Renal cortical epithelial cell (primary cell): ENCODE data around the gene C10orf90. TPM values are rescaled to one million over a fixed set of nuclear protein-coding genes. Genes with fewer than 3 reads are reported as not detected.

Experiments
- DNase-seq: peaks from one replicate; pipeline ENCODE4 v3.0.0-alpha.2; 2011; ENCODE audit warnings: low read depth
- total RNA-seq: library from RNA; depleted of rRNA; stranded (reverse); fragments of >200 nt; gene quantifications from 2 replicates; pipeline ENCODE4 v1.2.3, GENCODE V29; 2014

C10orf90 gene
- total RNA-seq, 1 donor from 2014 or later = not detected

DNA sequence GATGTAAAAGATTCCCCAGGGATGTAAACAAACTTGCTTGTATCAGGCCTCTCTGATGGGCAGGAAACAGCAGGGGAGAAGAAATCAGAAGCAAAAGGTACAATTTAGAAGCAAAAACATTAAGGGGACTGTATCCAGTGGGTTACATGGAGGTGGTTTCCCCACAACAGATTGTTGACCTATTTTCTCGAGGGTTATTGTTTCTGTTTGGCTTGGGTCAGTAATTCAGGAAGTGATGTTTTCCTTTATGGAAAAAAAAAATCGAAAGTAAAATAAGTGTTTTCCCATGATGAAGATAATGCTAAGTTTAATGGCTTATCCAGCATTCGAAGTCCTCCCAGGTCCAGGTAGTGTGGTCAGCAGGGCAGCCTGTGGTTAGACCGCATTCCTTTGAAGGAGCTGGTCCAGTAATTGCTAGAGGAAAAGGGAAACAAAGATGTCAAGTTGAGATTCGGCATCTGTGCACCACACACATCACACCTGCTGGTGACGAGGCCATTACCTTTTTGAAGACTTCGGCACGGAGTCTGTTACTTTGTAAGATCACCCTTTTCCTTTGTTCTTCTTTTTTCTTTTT lies 244.9 kb downstream of the C10orf90 start:
- DNase-seq = peak; percentile 81

DNA sequence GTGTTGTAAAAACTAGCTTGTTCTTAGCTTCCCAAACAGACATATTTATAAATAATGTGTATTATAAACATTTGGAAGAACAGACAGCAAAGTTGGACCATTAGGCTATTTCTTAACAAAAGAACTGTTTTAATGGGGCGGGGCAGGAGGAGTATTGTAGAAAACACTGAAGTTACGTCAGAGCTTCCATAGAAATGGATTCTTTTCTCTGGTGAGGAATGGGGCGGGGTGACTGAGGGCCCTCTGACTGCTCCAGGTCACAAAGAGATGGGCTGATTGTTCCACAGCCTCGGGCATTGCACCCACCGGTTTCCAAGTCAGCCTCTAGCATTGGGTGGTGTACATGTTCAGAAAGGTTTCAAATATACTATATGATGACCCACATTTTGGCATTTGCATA lies 245.5 kb downstream of the C10orf90 start:
- peak; percentile 12 for DNase-seq

DNA sequence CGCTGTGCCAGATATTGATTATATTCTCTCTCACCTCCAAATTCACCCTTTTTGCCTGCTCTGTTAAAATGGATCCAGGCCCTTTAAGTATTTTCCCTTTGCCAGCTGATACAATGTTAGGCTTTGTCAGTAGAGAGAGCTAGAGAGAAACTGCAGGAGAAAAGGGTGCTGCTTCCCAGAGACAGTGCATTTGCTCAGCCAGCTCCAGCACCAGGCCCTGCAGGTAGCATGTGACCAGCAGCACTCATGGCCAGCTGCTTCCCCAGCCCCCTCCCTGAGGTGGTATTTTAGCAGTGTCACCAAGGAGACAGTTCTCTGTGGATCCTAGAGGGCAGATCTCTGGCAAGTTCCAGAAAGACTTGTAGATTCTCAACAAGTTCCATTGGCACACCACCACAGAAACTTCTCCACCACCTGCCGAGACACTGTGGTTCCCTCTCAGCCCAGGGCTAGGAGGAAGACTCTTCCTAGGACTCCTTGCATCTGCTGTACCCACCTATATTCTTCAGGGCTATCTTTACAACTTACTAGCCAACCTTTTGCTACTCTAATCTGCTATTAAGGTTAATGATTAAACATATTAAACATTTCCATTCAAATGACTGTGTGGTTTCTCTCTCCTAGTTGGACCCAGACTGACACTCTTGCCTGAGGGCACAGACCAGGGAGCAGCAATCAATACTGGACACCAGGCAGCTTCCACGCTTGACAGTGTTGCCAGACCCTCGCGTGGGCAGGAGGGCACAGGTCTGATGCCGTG lies 246.6 kb downstream of the C10orf90 start:
- peak; percentile 73 for DNase-seq

DNA sequence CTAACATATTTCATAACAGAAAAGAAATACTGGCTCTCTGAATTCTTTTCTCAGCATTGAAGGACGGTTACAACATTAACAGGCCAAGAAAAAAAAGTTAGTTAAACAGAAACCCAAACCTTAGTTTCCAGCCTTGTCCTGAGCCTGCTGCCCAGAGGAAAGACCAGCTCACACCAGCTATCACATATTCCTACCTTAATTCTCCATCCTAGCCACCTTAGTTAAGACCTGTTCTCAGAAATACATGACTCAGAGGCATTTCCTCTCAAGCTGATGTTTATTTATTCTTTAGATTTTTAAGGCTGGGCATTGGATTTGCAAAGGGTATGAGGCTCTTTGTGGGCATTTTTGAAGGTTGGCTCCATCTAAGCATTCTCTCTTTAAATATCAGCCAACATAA lies 247.9 kb downstream of the C10orf90 start:
- DNase-seq = peak; percentile 90

DNA sequence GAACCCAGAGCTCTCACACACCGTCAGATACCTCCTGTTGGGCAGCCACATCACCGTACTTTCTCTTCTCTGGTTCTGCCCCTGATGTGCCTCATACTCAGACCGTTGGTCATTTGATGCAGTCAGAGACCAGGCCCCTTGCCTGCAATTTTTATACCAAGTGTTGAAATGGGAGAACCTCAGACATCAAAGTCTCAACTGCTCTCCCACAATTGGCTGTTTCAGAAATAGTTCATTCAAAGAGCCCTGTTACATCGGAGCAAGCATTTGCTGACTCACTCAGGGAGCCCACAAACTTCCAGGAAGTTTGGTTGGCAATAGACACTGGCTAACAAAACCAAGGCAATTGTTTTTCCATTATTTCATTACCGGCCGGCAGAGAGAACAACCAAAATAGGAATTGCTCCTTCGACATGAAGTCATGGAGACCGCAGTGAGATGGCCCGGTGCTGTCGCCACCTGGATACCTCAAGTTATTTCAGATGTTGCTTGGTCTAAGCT lies 248.7 kb downstream of the C10orf90 start:
- peak; percentile 98 for DNase-seq

DNA sequence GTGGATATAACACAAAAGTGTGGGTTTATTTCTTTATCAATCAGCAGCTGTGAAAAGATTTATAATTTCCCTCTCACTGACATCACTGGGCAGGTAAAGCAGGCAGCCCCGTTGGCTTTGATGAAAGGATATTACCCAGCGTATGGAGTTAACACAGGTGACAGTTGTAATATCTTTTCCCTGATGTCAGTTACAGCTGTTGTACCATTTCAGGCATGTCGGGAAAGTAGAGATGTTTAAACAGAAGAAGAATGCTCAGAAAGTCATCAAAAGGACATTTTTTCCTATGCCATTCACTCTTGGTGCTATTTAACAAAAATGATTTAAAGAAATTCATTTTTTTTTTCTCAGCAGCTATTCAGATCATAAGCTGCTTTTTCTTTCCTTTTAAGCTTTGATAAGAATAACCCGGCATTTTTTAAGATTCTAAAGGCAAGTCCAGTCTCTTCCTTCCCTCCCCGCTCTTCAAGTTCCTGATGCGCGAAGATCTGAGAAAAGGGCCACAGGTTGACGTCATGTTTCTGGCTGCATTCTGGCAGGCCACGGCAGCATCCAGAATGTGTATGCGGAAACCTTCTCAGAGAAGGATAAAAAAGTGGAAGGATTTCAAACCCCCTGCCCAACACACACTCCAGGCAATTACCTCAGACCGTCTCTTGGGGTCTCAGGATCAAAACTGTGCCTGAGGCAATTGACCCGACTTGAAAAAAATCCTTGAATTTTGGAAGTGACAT lies 249.8 kb downstream of the C10orf90 start:
- no peak for DNase-seq

DNA sequence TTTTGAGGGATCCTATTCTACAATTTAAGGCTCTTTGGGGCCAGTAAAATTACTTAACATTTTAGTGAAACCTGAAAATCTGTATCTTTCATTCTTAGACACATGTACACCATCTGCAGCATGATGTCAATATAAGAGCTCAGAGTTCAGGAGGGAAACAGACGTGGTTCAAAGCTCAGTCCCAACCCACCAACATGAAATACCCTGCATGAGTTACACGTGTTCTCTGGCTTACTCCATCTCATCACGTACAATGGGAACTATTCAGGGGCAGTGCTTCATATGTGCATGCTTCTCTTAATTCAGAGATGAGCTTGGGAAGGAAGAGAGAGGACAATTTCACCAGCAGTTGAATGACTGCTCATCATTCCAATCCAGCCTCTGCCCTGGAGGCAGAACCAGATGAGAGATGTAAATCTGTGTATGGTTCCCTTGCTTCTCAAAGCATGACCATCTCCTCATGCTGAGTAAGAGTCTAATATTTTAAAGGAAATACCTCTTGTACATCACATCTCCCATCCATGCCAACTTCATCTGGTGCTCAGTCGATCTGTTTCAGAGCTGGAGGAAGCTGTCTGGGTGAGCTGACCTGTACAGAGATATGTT lies 253.2 kb downstream of the C10orf90 start:
- DNase-seq = no peak

DNA sequence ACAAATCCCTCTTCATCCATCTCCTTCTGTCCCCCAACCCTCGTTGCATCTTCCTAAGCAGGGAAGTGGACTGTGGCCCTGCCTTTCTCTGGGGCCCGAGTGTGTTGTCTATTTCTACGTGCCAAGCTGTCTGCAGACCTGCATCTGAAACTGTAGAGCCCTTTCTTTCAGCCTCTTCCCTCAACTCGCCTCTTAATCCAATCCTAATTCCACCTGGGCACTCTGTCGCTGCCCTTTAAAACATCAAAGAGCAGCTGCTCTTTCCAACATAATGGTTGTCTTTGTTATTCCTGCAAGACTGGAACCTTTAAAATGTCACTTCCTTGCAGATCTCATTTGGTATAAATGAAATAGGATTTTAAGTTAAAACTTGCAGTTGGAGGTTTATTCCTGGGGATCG lies 260.7 kb downstream of the C10orf90 start:
- DNase-seq = no peak

DNA sequence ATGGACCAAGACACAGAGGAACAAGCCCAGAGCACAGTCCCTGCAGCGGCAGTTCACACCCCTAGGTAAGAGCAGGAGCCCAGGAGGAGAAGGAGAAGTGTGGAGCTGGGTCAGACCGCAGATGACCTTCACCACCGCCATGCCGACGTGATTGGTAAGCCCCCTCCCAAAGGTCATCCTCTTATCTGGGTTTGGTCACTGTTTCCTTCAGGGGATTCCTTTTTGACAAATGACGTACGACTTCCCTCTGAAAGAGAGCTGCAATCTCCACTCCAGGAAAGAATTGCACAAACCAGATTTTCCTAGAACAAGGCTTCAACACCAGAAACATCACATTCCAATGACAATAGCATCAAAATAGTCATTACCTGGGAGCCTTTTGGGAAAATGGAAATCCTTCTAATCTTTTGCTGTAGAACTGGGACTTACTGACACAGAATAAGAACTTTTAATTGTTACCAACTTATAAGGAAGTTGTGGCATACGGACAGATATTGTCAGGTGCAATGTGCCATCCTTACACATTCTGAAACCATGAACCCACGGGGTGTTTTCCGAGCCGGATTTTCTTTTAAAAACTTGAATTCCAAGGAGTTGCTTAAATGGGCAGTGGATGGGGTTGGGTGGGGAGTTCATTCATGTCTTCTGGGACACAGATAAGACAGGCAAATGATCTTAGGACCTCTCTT lies 261.4 kb downstream of the C10orf90 start:
- no peak for DNase-seq

DNA sequence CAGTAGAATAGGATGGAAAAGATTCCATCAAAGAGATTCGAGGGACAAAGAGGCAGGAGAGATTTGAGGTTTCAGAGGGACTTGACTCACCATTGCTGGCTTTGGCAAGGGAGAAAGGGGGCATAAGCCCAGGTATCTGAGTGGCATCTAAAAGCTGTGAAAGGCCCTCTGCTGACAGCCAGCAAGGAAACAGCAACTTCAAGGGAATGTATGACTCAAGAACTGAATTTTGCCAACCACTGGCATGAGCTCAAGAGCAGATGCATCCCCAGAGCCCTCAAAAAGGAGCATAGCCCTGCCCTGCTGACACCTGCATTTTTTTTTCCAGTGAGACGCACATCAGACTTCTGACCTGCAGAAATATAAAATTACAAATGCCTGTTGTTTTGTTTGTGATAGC lies 262.7 kb downstream of the C10orf90 start:
- peak; percentile 54 for DNase-seq

DNA sequence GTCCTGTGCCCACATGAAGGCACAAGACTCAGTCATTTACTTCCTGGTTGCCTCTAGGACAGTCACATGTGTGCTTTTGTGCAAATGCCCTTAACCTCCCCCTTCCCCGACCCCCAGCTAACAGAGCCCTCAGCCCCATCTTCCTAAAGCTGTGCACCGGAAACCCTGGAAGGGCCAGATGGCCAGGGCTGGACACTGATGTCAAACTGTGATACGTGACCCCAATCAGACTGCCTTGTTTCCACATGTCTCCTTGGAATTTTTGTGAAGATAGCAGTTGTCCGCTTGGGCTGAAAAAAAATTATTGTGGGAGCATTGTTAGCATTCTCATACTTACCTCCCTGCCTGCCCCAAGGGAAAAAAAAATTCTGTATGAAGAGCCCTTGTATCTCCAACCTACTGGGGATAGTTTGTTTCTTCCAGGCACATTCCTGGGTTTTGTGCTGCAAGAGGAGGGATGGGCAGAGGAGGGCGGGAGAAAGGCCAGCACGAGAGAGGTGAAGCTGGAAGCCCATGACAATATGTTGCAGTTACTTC lies 265.2 kb downstream of the C10orf90 start:
- DNase-seq = no peak

DNA sequence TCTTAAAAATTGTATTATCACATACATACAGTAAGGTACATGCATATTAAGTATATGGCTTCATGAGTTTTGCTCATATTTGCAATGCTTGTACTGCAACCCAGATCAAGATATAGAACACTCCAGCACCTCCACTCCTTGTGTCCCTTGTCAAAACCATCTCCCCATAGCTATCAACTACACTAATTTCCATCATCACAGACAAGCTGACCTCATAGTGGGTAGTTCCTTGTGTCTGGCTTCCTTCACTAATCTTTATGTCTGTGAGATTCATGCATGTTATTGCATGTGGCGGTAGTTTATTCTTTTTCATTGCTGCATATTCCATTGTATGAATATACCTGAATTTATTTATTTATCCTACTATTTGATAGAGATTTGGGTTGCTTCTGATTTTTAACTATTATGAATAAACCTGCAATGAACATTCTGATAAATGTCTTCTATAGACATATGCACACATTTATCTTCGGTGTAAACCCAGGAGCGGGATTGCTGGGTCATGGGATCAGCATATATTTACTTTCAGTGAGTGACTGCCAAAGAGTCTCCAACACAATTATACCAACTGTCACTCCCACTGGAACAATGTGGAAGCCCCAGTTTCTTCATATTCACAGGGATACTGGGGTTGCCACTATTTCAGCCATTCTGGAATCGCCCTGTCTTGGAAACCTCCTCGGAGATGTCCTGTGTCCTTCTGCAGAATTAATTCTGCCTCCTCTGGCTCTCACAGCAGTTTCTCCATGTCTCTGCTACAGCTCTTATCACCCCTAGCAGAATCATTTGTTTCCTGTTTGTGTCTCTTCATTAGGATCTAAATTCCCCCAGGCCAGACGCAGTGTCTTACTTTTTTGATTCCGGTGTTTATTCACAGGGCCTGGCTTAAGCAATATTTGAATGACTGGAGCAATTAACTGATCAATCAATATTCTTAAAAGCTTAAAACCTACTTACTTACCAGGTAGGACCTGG lies 267.5 kb downstream of the C10orf90 start:
- DNase-seq = no peak

DNA sequence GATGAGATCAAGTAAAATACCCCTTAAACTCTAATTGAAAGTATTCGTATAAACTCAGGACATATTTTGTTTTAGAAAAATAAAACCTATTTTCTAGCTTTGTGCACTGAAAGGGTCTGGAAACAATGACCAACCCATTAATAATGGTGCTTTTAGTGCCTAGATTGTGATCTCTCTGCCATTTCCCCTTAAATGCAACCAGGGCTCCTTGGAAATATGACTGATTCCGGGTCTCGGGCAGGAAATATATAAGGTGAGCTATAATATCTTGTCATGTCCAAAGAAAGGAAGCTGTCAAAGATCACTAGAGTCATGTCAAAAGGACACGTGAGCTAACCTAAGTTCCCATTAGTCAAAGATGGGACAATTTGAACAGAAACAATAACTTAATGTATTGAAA lies 269.9 kb downstream of the C10orf90 start:
- no peak for DNase-seq

DNA sequence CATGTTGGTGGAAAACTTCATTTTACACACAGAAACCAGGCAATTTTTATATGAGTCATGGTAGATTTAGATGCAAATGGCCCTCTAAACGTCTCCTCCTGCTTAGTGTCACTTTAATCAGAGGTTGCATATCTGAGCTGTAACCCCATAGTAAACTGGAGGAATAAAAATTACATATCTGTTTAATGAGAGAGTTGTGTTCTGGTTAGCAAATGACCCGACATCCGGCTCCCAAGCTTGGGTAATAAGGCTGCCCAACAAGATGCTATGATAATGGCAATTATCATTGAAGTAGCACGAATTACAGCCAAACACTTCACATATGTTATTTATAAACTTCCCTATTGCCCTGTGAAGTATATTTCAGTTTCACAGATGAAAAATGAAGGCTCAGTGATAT lies 271.6 kb downstream of the C10orf90 start:
- DNase-seq = no peak

DNA sequence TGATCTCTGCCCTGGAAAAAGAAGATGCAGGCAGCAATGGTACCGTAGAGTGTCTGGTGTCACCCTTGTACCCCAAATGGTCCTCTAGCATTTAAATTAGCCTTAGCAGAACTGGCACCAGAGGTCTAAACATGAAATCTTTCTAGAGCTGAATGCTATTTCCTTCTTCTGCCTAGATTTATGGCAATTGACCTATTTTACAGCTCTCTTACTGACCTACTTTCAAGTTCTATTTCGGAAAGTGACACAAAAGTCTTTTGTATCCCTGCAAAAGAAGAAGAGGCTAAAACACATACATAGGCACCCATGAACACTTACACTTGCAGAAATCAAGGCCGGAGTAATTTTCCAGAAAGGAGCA lies 272.1 kb downstream of the C10orf90 start:
- DNase-seq = no peak

DNA sequence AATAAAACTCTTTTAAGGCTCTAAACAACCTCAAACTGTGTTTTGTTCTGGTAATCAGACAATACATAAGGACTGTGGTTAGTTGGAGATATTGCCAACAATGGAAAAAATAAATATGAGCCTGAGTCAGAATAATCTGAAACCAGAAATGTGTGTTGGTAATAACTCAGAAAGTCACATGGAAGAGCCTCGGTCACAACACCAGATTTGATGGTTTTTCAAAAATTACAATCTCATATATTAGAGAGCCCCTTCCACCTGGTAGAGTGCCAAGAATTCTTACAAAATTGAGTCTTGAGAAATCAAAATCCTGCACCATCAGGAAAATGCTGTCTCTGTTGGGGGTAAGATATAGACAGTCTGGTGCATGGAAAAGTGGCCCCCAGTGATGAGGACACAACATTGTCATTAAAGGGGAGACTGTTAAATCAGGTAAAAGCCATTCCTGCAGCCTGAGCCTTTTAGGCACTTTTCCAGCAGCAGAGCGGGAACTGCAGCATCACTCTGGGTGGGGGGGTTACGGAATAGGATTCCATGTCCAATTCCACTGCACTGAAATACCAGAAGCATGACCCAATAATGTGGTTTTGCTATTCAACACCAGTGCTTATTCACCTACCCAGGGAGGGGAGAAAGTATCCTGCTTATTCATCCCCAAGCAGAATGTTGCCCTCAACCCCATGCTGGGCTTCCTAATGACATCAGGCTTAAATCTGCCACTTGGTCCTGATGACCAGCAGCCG lies 272.7 kb downstream of the C10orf90 start:
- peak; percentile 99 for DNase-seq

DNA sequence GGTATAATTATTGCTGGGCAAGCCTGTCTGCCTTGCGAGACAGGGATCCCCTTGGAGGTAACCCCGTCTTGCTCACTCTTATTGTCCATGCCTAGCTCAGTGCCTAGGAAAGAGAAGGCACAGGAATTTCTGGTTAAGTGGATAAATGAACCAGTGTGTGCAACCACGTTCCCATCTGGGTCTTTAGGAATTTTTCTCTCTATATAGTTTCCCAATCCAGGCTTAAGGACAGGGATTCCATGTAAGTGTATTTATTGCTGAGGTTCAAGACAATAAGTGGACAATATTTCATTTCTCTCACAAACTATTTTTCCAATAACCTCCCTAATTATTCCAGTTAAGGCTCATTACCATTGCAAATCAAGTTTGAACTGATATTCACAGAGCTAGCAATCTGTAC lies 273.3 kb downstream of the C10orf90 start:
- DNase-seq = peak; percentile 36

DNA sequence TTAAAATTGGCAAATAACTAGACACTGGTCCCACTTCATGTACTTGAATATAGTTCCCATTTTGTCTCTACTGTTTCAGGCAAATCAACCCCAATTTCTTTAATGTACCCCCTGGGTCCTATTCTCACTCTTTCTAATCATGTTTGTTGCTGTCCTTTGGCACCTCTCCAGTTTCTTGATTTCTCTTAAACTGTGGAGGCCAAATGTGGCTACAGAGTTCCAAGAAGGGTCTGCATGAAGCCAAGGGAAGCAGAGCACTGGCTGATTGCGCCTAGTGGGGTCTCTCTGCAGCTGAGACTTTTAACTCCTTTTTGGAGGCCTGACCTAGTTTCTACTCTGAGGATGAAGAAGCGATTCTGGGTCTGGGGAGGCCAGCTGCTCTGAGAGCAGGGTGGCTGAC lies 275.5 kb downstream of the C10orf90 start:
- DNase-seq = no peak

DNA sequence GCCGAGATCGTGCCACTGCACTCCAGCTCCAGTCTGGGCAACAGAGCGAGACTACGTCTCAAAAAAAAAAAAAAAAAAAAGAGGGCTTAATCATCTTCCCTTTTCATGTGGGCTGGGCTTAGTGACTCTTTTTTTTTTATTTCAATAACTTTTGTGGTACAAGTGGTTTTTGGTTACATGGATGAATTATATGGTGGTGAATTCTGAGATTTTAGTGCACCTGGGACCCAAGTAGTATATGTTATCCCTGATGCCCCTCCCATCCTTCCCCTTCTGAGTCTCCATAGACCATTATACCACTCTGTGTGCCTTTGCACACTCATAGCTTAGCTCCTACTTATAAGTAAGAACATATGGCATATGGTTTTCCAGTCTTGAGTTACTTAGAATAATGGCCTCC lies 277.4 kb downstream of the C10orf90 start:
- no peak for DNase-seq

DNA sequence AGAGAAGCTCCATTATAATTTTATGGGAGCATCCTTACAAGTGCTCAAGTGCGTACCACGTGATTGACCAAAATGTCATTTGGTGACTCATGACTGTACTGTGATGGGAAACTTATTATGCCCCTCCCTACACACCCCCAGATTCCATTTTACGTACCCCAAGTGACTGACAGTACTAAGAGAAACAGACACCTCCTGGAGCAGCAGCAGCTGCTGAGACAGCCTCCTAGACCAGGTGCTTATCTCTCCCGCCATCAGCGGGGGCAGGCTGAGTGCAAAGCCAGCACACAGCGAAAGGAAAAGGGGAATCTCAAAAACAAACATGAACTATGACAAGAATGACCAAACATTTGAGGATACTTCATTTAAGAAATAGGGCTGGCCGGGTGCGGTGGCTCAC lies 278.0 kb downstream of the C10orf90 start:
- no peak for DNase-seq
